Epithelial cell of proximal tubule (primary cell): ENCODE measurements around the gene CEND1. TPM values are rescaled to one million over a fixed set of nuclear protein-coding genes. Genes with fewer than 3 reads are reported as not detected.

Experiments used
- DNase-seq: peaks from one replicate; pipeline ENCODE4 v3.0.0-alpha.2; 2011; ENCODE audit warnings: low read depth
- H3K4me3 ChIP-seq: 2 replicates; pipeline ENCODE4 v1.5.1; 2011; ENCODE audit warnings: low read depth, mild to moderate bottlenecking, low read length
- CTCF ChIP-seq: conservative IDR thresholded peaks from 2 replicates; pipeline ENCODE4 v1.5.1; 2012; ENCODE audit warnings: low read depth, mild to moderate bottlenecking, low read length
- total RNA-seq: library from RNA; depleted of rRNA; stranded (reverse); fragments of >200 nt; gene quantifications from 2 replicates; pipeline ENCODE4 v1.2.3, GENCODE V29; 2015

The CEND1 gene
- total RNA-seq, 1 donor from 2014 or later = not detected

GRCh38 chr11:816433-816779, 26.5 kb upstream of the CEND1 start:
- no peak for DNase-seq
- no peak for TF ChIP-seq CTCF
- no peak overlapping the region for H3K4me3 ChIP-seq

- no peak for DNase-seq
- H3K4me3 ChIP-seq = no peak overlapping the region
- no peak for TF ChIP-seq CTCF
Observed at GRCh38 chr11:815675-816432, 26.0 kb upstream of the CEND1 start.

GRCh38 chr11:813456-814096, 23.7 kb upstream of the CEND1 start:
- TF ChIP-seq CTCF = no peak

GRCh38 chr11:813072-813455, 23.2 kb upstream of the CEND1 start:
- H3K4me3 ChIP-seq = no peak overlapping the region
- no peak for DNase-seq
- TF ChIP-seq CTCF = no peak

More at GRCh38 chr11:813456-814096, 23.7 kb upstream of the CEND1 start:
- no peak for DNase-seq
- H3K4me3 ChIP-seq = no peak overlapping the region

- H3K4me3 ChIP-seq = no peak overlapping the region
- TF ChIP-seq CTCF = no peak
- no peak for DNase-seq
Observed at GRCh38 chr11:812390-812789, 22.5 kb upstream of the CEND1 start.

- TF ChIP-seq CTCF = peak; percentile 36
- DNase-seq = no peak
- H3K4me3 ChIP-seq = peak overlapping the region; percentile 96
Observed at GRCh38 chr11:811446-812245, 21.8 kb upstream of the CEND1 start.
